Adipocyte (in vitro differentiated cells): Measurements from ENCODE around the gene TMEM135.
"Not testable (repeated sequence)": the region's sequence is repeated elsewhere in the genome, so short reads cannot be mapped to it uniquely, and the experiment has no call there.

Source experiments
- DNase-seq: peaks from one replicate; pipeline ENCODE4 v3.0.0-alpha.2; 2015; ENCODE audit warnings: low read depth
- H3K27me3 ChIP-seq: replicated peaks from 2 replicates; pipeline ENCODE4 v1.7.0; 2013; ENCODE audit warnings: mild to moderate bottlenecking, low read length, moderate library complexity; ENCODE audit not compliant: control insufficient read depth, insufficient read depth
- H3K36me3 ChIP-seq: 2 replicates; pipeline ENCODE4 v1.7.0; 2013; ENCODE audit warnings: low read length, mild to moderate bottlenecking, moderate library complexity; ENCODE audit not compliant: control insufficient read depth, insufficient read depth, severe bottlenecking
- H3K4me1 ChIP-seq: 2 replicates; pipeline ENCODE4 v1.7.0; 2013; ENCODE audit warnings: mild to moderate bottlenecking, low read length, moderate library complexity; ENCODE audit not compliant: control insufficient read depth, insufficient read depth
- H3K4me3 ChIP-seq: 2 replicates; pipeline ENCODE4 v1.7.0; 2013; ENCODE audit warnings: mild to moderate bottlenecking, low read length, moderate library complexity
- H3K9ac ChIP-seq: 2 replicates; pipeline ENCODE4 v1.7.0; 2013; ENCODE audit warnings: mild to moderate bottlenecking, low read length, moderate library complexity
- H3K9me3 ChIP-seq: 2 replicates; pipeline ENCODE4 v1.7.0; 2013; ENCODE audit warnings: mild to moderate bottlenecking, low read length, moderate library complexity; ENCODE audit not compliant: control insufficient read depth

Gene TMEM135

GRCh38 chr11:87037450-87038234 lies at the start of gene TMEM135:
TMEM135 (plus strand) TSS chr11:87037934; CDS start chr11:87038046, 112 bp downstream.
- Histone ChIP-seq H3K4me3 (peak within 1 kb of the TSS; percentile 90), H3K9me3 (no peaks in the 10 kb centered on the region), H3K36me3 (no peaks in the 10 kb centered on the region), H3K9ac (peak within 1 kb of the TSS; percentile 94), H3K27me3 (no peaks in the 10 kb centered on the region), H3K4me1 (peaks cover 37% of the 10 kb centered on the region)
- peak; percentile 92 for DNase-seq

- H3K4me1 ChIP-seq = peaks cover 52% of the 10 kb centered on the region
- DNase-seq = no peak
- no peak overlapping the region for H3K4me3 ChIP-seq
- H3K9ac ChIP-seq = no peak overlapping the region
- H3K9me3 ChIP-seq = no peaks in the 10 kb centered on the region
- no peaks in the 10 kb centered on the region for H3K27me3 ChIP-seq
- H3K36me3 ChIP-seq = no peaks in the 10 kb centered on the region
Measured at GRCh38 chr11:86988351-86988881, 49.3 kb upstream of the TMEM135 start.

- Histone ChIP-seq H3K9me3 (no peaks in the 10 kb centered on the region), H3K4me1 (peaks cover 42% of the 10 kb centered on the region), H3K36me3 (no peaks in the 10 kb centered on the region), H3K9ac (peak overlapping the region; percentile 67), H3K4me3 (peak overlapping the region; percentile 33), H3K27me3 (no peaks in the 10 kb centered on the region)
- peak; percentile 23 for DNase-seq
Measured at GRCh38 chr11:86990031-86990430, 47.7 kb upstream of the TMEM135 start.

GRCh38 chr11:86990515-86990914 lies 47.2 kb upstream of the TMEM135 start:
- Histone ChIP-seq H3K9ac (peak overlapping the region; percentile 67), H3K27me3 (no peaks in the 10 kb centered on the region), H3K36me3 (no peaks in the 10 kb centered on the region), H3K4me3 (peak overlapping the region; percentile 33), H3K4me1 (peaks cover 37% of the 10 kb centered on the region), H3K9me3 (no peaks in the 10 kb centered on the region)
- peak; percentile 34 for DNase-seq

GRCh38 chr11:86991341-86991740 lies 46.4 kb upstream of the TMEM135 start:
- DNase-seq = no peak
- H3K27me3 ChIP-seq = no peaks in the 10 kb centered on the region
- H3K36me3 ChIP-seq = no peaks in the 10 kb centered on the region

GRCh38 chr11:86992340-86992739 lies 45.4 kb upstream of the TMEM135 start:
- H3K36me3 ChIP-seq, DNase-seq, H3K9me3 ChIP-seq, H3K4me3 ChIP-seq, H3K27me3 ChIP-seq, H3K9ac ChIP-seq: not testable (repeated sequence)
- peaks cover 33% of the 10 kb centered on the region for H3K4me1 ChIP-seq

More at GRCh38 chr11:86991341-86991740, 46.4 kb upstream of the TMEM135 start:
- no peak overlapping the region for H3K4me3 ChIP-seq
- peaks cover 33% of the 10 kb centered on the region for H3K4me1 ChIP-seq
- no peak overlapping the region for H3K9ac ChIP-seq
- H3K9me3 ChIP-seq = no peaks in the 10 kb centered on the region

- Histone ChIP-seq H3K9me3 (no peaks in the 10 kb centered on the region), H3K4me1 (peaks cover 33% of the 10 kb centered on the region), H3K9ac (peak overlapping the region; percentile 11), H3K4me3 (no peak overlapping the region), H3K36me3 (no peaks in the 10 kb centered on the region), H3K27me3 (no peaks in the 10 kb centered on the region)
- no peak for DNase-seq
Measured at GRCh38 chr11:86993031-86993430, 44.7 kb upstream of the TMEM135 start.

GRCh38 chr11:86996953-86997570 lies 40.7 kb upstream of the TMEM135 start:
- peaks cover 10% of the 10 kb centered on the region for H3K4me1 ChIP-seq
- H3K9me3 ChIP-seq = no peaks in the 10 kb centered on the region
- H3K27me3 ChIP-seq = no peaks in the 10 kb centered on the region
- DNase-seq = no peak
- H3K36me3 ChIP-seq = no peaks in the 10 kb centered on the region
- no peak overlapping the region for H3K9ac ChIP-seq
- H3K4me3 ChIP-seq = no peak overlapping the region

GRCh38 chr11:86999388-86999787 lies 38.3 kb upstream of the TMEM135 start:
- Histone ChIP-seq H3K36me3 (no peaks in the 10 kb centered on the region), H3K27me3 (no peaks in the 10 kb centered on the region), H3K9me3 (no peaks in the 10 kb centered on the region), H3K9ac (no peak overlapping the region), H3K4me3 (no peak overlapping the region), H3K4me1 (peaks cover 14% of the 10 kb centered on the region)
- DNase-seq = no peak

- peak; percentile 65 for DNase-seq
- no peaks in the 10 kb centered on the region for H3K27me3 ChIP-seq
- peaks cover 14% of the 10 kb centered on the region for H3K4me1 ChIP-seq
- no peaks in the 10 kb centered on the region for H3K9me3 ChIP-seq
- H3K36me3 ChIP-seq = no peaks in the 10 kb centered on the region
- peak overlapping the region; percentile 6 for H3K9ac ChIP-seq
- H3K4me3 ChIP-seq = no peak overlapping the region
Measured at GRCh38 chr11:86999859-87000753, 37.6 kb upstream of the TMEM135 start.

GRCh38 chr11:87002918-87003317 lies 34.8 kb upstream of the TMEM135 start:
- DNase-seq = no peak
- Histone ChIP-seq H3K9ac (no peak overlapping the region), H3K9me3 (no peaks in the 10 kb centered on the region)

More at GRCh38 chr11:87002918-87003317, 34.8 kb upstream of the TMEM135 start:
- Histone ChIP-seq H3K36me3 (no peaks in the 10 kb centered on the region), H3K4me3 (no peak overlapping the region), H3K27me3 (no peaks in the 10 kb centered on the region), H3K4me1 (peaks cover 26% of the 10 kb centered on the region)
